Endothelial cell of umbilical vein (primary cell): ENCODE results near the gene EDEM3. TPM values are rescaled to one million over a fixed set of nuclear protein-coding genes. Genes with fewer than 3 reads are reported as not detected.

Source experiments
- BruUV-seq: library from RNA; stranded (reverse); fragments of 400-500 nt; replicated peaks from 2 replicates; lab custom pipeline; 2021; lab: Mats Ljungman, UMichigan
- CTCF ChIA-PET: fragments of 300-600, 350-600 bp; sonication (Branson Sonifier 250); formaldehyde crosslinking; loops from one replicate; lab custom pipeline; 2021; ENCODE audit warnings: antibody characterized with exemption, inconsistent platforms; lab: Charles Lee
- POLR2A ChIA-PET: fragments of 300-600, 350-600 bp; sonication (Branson Sonifier 250); formaldehyde crosslinking; loops from one replicate; lab custom pipeline; 2021; ENCODE audit warnings: antibody characterized with exemption, inconsistent platforms; lab: Charles Lee
- DNase-seq: peaks from one replicate; pipeline ENCODE4 v3.0.0-alpha.2; 2011; ENCODE audit warnings: low read depth, low spot score
- FAIRE-seq: peaks from 2 replicates; lab custom pipeline; 2011; peaks lifted over from hg19 to GRCh38; lab: Jason Lieb, UNC
- H2AFZ ChIP-seq: 2 replicates; pipeline ENCODE4 v1.6.0; 2012; ENCODE audit warnings: low read depth, low read length, control low read depth, inconsistent platforms
- H3K27ac ChIP-seq: 2 replicates; pipeline ENCODE4 v1.5.1; 2011; ENCODE audit warnings: low read depth, mild to moderate bottlenecking, control low read depth, low read length, moderate library complexity; ENCODE audit not compliant: insufficient read depth
- H3K27me3 ChIP-seq, 2 experiments: 2 replicates each; pipeline versions ENCODE4 v1.6.0 to v1.6.1; 2011; ENCODE audit warnings: low read length in 2 of 2, mixed read lengths in 1 of 2; ENCODE audit not compliant: control insufficient read depth in 2 of 2, insufficient read depth in 2 of 2
- H3K36me3 ChIP-seq, 2 experiments: 2 replicates in 1 of 2; 3 replicates in 1 of 2; pipeline ENCODE4 v1.5.1; 2011; ENCODE audit warnings: low read length in 2 of 2, mild to moderate bottlenecking in 1 of 2, moderate library complexity in 1 of 2; ENCODE audit not compliant: control insufficient read depth in 2 of 2, insufficient read depth in 2 of 2; ENCODE audit errors: extremely low read depth in 1 of 2
- H3K4me1 ChIP-seq: 3 replicates; pipeline ENCODE4 v1.5.1; 2011; ENCODE audit warnings: mild to moderate bottlenecking, low read length; ENCODE audit not compliant: control insufficient read depth, insufficient read depth; ENCODE audit errors: extremely low read depth
- H3K4me2 ChIP-seq: 2 replicates; pipeline ENCODE4 v1.6.1; 2011; ENCODE audit warnings: low read length, control low read depth, mixed read lengths; ENCODE audit not compliant: insufficient read depth
- H3K4me3 ChIP-seq, 3 experiments: fragments of 200-600 bp in 1 of 3; sonication (generic), shearing (Covaris generic) in 1 of 3; replicated peaks in 1 of 3; 2 replicates each; pipeline ENCODE4 v1.5.1; 2011 to 2016; ENCODE audit warnings: control low read depth in 3 of 3, low read length in 3 of 3, mild to moderate bottlenecking in 2 of 3, inconsistent platforms in 1 of 3, low read depth in 1 of 3, moderate library complexity in 1 of 3; ENCODE audit not compliant: insufficient read depth in 1 of 3
- H3K79me2 ChIP-seq: 2 replicates; pipeline ENCODE4 v1.6.0; 2012; ENCODE audit warnings: low read length, inconsistent platforms; ENCODE audit not compliant: control insufficient read depth, insufficient read depth
- H3K9ac ChIP-seq: replicated peaks from 2 replicates; pipeline ENCODE3; 2011; ENCODE audit warnings: low read length, control low read depth; ENCODE audit not compliant: insufficient read depth; ENCODE audit errors: extremely low read depth
- H3K9me1 ChIP-seq: replicated peaks from 3 replicates; pipeline ENCODE4 v1.6.0; 2011; ENCODE audit warnings: mild to moderate bottlenecking, low read length; ENCODE audit not compliant: control insufficient read depth, insufficient read depth; ENCODE audit errors: extremely low read depth
- H3K9me3 ChIP-seq: replicated peaks from 2 replicates; pipeline ENCODE4 v1.5.1; 2012; ENCODE audit warnings: low read length, inconsistent platforms; ENCODE audit not compliant: control insufficient read depth, insufficient read depth
- H4K20me1 ChIP-seq: replicated peaks from 2 replicates; pipeline ENCODE3; 2011; ENCODE audit warnings: mild to moderate bottlenecking, low read length; ENCODE audit not compliant: control insufficient read depth, insufficient read depth; ENCODE audit errors: extremely low read depth
- EZH2 ChIP-seq: IDR thresholded peaks from 2 replicates; pipeline ENCODE4 v1.6.1; 2012; ENCODE audit warnings: borderline replicate concordance, low read depth, mild to moderate bottlenecking, moderate library complexity, low read length, inconsistent platforms; ENCODE audit not compliant: severe bottlenecking
- FOS ChIP-seq: IDR thresholded peaks from 2 replicates; pipeline ENCODE4 v1.6.1; 2011; ENCODE audit warnings: mild to moderate bottlenecking, low read length, moderate library complexity, borderline replicate concordance; ENCODE audit not compliant: insufficient read depth
- GATA2 ChIP-seq: IDR thresholded peaks from 2 replicates; pipeline ENCODE4 v1.7.0; 2011; ENCODE audit warnings: low read depth, mild to moderate bottlenecking, moderate library complexity, mixed read lengths, low read length; ENCODE audit not compliant: insufficient read length, insufficient read depth
- JUN ChIP-seq: IDR thresholded peaks from 2 replicates; pipeline ENCODE4 v1.6.1; 2011; ENCODE audit warnings: borderline replicate concordance, low read depth; ENCODE audit not compliant: insufficient read length, insufficient read depth
- MYC ChIP-seq: IDR thresholded peaks from one replicate; pipeline ENCODE4 v1.6.1; 2011; ENCODE audit warnings: mild to moderate bottlenecking, low read depth, low read length
- POLR2A ChIP-seq: IDR thresholded peaks from 2 replicates; pipeline ENCODE4 v1.6.1; 2012; ENCODE audit warnings: low read depth, mild to moderate bottlenecking, control low read depth, low read length
- POLR2AphosphoS5 ChIP-seq: IDR thresholded peaks from 2 replicates; pipeline ENCODE4 v1.6.1; 2012; ENCODE audit warnings: low read depth, mild to moderate bottlenecking, control low read depth, low read length, moderate library complexity; ENCODE audit not compliant: insufficient read depth
- dilution Hi-C: fragments of 300-500 bp; cut with MboI; formaldehyde crosslinking; loops from one replicate; pipeline ENCODE4 v1.15.0; 2019; ENCODE audit warnings: low sequenced_read_pairs; ENCODE audit not compliant: extremely low pct_ligation_motif_present
- intact Hi-C: fragments of 100-400 bp; cut with micrococcal nuclease; formaldehyde crosslinking; loops from one replicate; pipeline ENCODE4 v1.10.0; 2022
- polyA plus RNA-seq, 4 experiments: library from polyadenylated mRNA; depleted of rRNA in 3 of 4; stranded (reverse) in 3 of 4; unstranded in 1 of 4; fragments of >200 nt; gene quantifications; 2 replicates each; pipeline versions ENCODE4 v1.2.1 to v1.2.3, GENCODE V29; 2011 to 2012; ENCODE audit warnings: missing spikeins in 1 of 4
- total RNA-seq: library from RNA; stranded (reverse); gene quantifications from 2 replicates; pipeline ENCODE4 v1.2.3, GENCODE V29; 2021
- TF ChIP-seq, protein P1 (sequence below): IDR thresholded peaks from 2 replicates; pipeline ENCODE4 v1.6.1; 2011; ENCODE audit not compliant: insufficient read depth, insufficient read length
- TF ChIP-seq, protein P2 (sequence below), 2 donors: IDR thresholded peaks; 1 replicate in 1 of 2; 2 replicates in 1 of 2; pipeline ENCODE4 v1.5.1; 2011; ENCODE audit warnings: low read length in 2 of 2, mild to moderate bottlenecking in 2 of 2, moderate library complexity in 2 of 2, control low read depth in 1 of 2, inconsistent platforms in 1 of 2, low read depth in 1 of 2; ENCODE audit not compliant: insufficient read depth in 1 of 2; ENCODE audit errors: extremely low read depth in 1 of 2

EDEM3 gene
- total and polyA plus RNA-seq, 2 donors (not counting 3 experiments of a cell fraction or from before 2014, with no cell fraction given): 6.6 to 26.3 TPM

DNA sequence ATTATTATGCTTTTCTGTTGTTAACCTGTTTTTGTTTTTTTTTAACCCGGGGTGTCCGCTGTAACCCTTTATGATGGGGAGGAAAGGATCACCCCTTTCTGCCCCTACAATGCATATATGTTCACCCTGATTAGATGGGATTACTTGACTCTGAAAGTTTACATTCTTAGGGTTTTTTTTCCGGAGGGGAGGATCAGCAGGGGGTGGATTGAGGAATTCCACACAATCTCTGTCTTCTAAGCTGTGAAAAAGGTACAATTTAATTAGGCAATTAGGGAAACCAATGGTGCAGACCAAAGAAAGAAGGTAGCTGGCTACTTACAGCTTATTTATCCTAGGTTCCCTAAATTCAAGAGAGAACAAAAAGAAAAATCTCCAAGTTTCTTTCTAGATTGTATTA lies 58.3 kb downstream of the EDEM3 start:
- no peak for FAIRE-seq
- Histone ChIP-seq H3K4me1 (no peaks in the 10 kb centered on the region), H3K36me3 (peaks cover 6 to 7% of the 10 kb centered on the region in 2 experiments), H3K27ac (no peak overlapping the region), H2AFZ (no peak overlapping the region), H3K79me2 (no peaks in the 10 kb centered on the region), H4K20me1 (no peaks in the 10 kb centered on the region), H3K9me1 (no peaks in the 10 kb centered on the region), H3K4me2 (no peak overlapping the region), H3K9ac (no peak overlapping the region), H3K4me3 (no peak overlapping the region), H3K9me3 (no peaks in the 10 kb centered on the region), H3K27me3 (no peaks in the 10 kb centered on the region)
- ChIA-PET POLR2A (no interaction called here), CTCF (interaction anchor here (1.4 kb wide), 1 partner anchor 33 kb away, joined by 3 read pairs; no protein-coding TSS in a partner anchor)
- no peak for TF ChIP-seq POLR2AphosphoS5
- no peak for TF ChIP-seq POLR2A
- no TSS peak for BruUV-seq
- DNase-seq: no peak
- dilution Hi-C loops (no loop called here), intact Hi-C loops (no loop called here)

DNA sequence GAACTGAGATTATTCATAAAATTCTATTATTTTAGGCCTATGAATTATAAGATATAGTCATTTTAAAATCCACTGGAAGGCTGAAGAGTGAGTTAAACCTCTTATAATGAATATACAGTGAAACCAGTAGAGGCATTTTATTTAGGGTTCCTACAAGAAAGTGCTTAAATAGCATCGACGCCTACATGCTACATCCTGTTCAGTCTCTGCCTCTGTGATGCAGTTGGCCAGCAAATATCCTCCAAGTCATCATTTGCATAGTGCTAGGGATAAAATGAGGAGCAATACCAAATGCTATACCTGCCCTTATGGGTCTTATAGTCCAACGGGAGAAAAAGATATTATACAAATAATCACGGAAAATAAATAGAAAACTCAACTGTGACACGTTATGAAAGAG lies 59.6 kb downstream of the EDEM3 start:
- FAIRE-seq: no peak

More for the DNA sequence above, 59.6 kb downstream of the EDEM3 start:
- H3K9me3 ChIP-seq: no peaks in the 10 kb centered on the region
- CTCF ChIA-PET: no interaction called here
- H3K4me1 ChIP-seq: no peaks in the 10 kb centered on the region
- no TSS peak for BruUV-seq
- H3K27ac ChIP-seq: no peak overlapping the region
- no peak for DNase-seq
- no peaks in the 10 kb centered on the region for H3K9me1 ChIP-seq
- H4K20me1 ChIP-seq: no peaks in the 10 kb centered on the region
- peaks cover 6 to 7% of the 10 kb centered on the region in 2 experiments for H3K36me3 ChIP-seq
- H3K79me2 ChIP-seq: no peaks in the 10 kb centered on the region
- no peak overlapping the region for H3K4me3 ChIP-seq
- no peak overlapping the region for H3K9ac ChIP-seq
- no peak overlapping the region for H2AFZ ChIP-seq
- H3K4me2 ChIP-seq: no peak overlapping the region
- no peaks in the 10 kb centered on the region for H3K27me3 ChIP-seq
- POLR2A ChIA-PET: no interaction called here
- no peak for TF ChIP-seq JUN
- TF ChIP-seq, protein P1, sequence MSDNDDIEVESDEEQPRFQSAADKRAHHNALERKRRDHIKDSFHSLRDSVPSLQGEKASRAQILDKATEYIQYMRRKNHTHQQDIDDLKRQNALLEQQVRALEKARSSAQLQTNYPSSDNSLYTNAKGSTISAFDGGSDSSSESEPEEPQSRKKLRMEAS: no peak
- no peak for TF ChIP-seq POLR2AphosphoS5
- TF ChIP-seq MYC: no peak
- TF ChIP-seq, protein P2, sequence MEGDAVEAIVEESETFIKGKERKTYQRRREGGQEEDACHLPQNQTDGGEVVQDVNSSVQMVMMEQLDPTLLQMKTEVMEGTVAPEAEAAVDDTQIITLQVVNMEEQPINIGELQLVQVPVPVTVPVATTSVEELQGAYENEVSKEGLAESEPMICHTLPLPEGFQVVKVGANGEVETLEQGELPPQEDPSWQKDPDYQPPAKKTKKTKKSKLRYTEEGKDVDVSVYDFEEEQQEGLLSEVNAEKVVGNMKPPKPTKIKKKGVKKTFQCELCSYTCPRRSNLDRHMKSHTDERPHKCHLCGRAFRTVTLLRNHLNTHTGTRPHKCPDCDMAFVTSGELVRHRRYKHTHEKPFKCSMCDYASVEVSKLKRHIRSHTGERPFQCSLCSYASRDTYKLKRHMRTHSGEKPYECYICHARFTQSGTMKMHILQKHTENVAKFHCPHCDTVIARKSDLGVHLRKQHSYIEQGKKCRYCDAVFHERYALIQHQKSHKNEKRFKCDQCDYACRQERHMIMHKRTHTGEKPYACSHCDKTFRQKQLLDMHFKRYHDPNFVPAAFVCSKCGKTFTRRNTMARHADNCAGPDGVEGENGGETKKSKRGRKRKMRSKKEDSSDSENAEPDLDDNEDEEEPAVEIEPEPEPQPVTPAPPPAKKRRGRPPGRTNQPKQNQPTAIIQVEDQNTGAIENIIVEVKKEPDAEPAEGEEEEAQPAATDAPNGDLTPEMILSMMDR (IDR thresholded peaks at IDR 0.05; ENCODE audit: extremely low read depth in 1 of 2, insufficient read depth in 1 of 2, low read depth in 1 of 2, low read length in 2 of 2): no peak
- no peak for TF ChIP-seq POLR2A
- TF ChIP-seq EZH2: no peak
- no peak for TF ChIP-seq FOS
- no peak for TF ChIP-seq GATA2
- intact Hi-C loops: no loop called here
- dilution Hi-C loops: no loop called here
